ENCODE measurements around the gene SNX8. TPM values are rescaled to one million over a fixed set of nuclear protein-coding genes. Genes with fewer than 3 reads are reported as not detected.

SNX8 gene
- total RNA-seq, 1 experiment from 2014 or later, result 139 TPM

DNA sequence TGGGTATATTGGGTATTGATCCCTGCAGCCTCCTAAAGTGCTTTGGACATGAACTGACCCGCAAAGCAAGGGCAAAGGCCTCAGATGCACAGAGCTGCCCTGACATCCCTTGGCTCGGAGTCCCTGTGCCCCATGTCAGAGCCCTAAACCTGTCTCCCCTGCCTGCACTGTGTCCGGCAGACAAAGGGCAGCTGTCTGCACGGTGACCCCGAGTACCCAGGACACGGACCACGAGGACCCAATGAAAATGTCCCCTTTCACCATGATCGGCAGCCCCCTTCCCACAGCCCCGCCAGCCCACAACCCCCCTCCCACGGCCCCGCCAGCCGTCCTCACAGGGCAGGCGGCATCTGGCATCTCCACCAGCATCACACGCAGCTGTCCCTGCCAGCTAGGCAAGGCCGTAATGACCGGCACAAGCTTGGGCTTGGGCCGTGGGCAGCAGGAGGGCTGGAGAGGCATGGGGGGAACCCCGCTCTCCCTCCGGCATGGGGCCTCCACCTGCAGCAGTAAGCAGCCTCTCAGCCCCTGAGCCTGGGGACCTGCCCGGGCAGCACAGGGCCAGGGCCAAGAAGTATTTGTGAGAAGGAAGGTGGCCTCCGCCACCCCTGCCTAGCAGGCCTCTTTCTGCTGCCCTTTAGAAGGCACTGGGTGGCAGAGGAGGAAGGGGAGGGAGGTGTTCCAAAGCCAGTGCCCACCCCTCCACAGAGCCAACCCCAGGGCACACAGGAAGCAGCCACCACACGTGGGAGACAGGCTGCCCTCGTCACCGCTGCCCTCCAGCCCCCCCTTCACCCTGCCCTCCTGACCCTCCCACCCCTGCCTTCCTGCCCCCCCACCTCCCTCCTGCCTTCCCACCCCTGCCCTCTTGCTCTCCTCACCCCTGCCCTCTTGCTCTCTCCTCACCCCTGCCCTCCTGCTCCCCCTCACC, 62.1 kb downstream of the SNX8 start:
- no peak overlapping the region for H3K27ac ChIP-seq (ENCODE audit: low read length)
- peaks cover 5% of the 10 kb centered on the region for H3K4me1 ChIP-seq (ENCODE audit: control insufficient read depth, insufficient read depth, low read length)
- no peaks in the 10 kb centered on the region for H3K9me3 ChIP-seq (ENCODE audit: control insufficient read depth, insufficient read depth, low read depth, low read length)
- ATAC-seq, result peak; percentile 39
- no peak for DNase-seq (ENCODE audit: low read depth, low spot score)
- intact Hi-C loops (cut with micrococcal nuclease; ENCODE audit: unreplicated experiment), result no loop called here
- H3K27me3 ChIP-seq (ENCODE audit: control insufficient read depth, insufficient read depth, low read length), result no peaks in the 10 kb centered on the region
- TF ChIP-seq POLR2AphosphoS5 (IDR thresholded peaks at IDR 0.05; ENCODE audit: low read depth, low read length) (no peak), SIN3A (IDR thresholded peaks at IDR 0.05; ENCODE audit: borderline replicate concordance, insufficient read depth, low read depth, low read length) (no peak), REST (IDR thresholded peaks at IDR 0.05; ENCODE audit: insufficient read depth in 1 of 2, low read depth in 2 of 2, low read length in 1 of 2) (no peak), TCF7L2 (IDR thresholded peaks at IDR 0.05; ENCODE audit: low read depth, low read length) (no peak), CTCF (IDR thresholded peaks at IDR 0.05) (no peak)
- H3K4me3 ChIP-seq (ENCODE audit: low read depth in 2 of 2, low read length in 2 of 2), result no peak overlapping the region
- in situ Hi-C loops (cut with HindIII; ENCODE audit: low pct_unique_long_range_greater_than_20kb, low sequenced_read_pairs), result no loop called here
- ChIA-PET POLR2A (interaction anchor here (0.6 kb wide), 2 partner anchors 29 to 70 kb away, joined by 3 read pairs; no protein-coding TSS in a partner anchor), CTCF (no interaction called here)
- no TSS peak for BruUV-seq (replicated peaks)
- no peaks in the 10 kb centered on the region; the same call in 1 of the 2 replicates for H3K36me3 ChIP-seq (ENCODE audit: control insufficient read depth, insufficient read depth, low read length)

- no TSS peak for BruUV-seq (replicated peaks)
- Histone ChIP-seq H3K4me1 (ENCODE audit: control insufficient read depth, insufficient read depth, low read length) (peaks cover 5% of the 10 kb centered on the region), H3K27me3 (ENCODE audit: control insufficient read depth, insufficient read depth, low read length) (no peaks in the 10 kb centered on the region), H3K36me3 (ENCODE audit: control insufficient read depth, insufficient read depth, low read length) (no peaks in the 10 kb centered on the region; the same call in 1 of the 2 replicates), H3K9me3 (ENCODE audit: control insufficient read depth, insufficient read depth, low read depth, low read length) (no peaks in the 10 kb centered on the region), H3K27ac (ENCODE audit: low read length) (no peak overlapping the region), H3K4me3 (ENCODE audit: low read depth in 2 of 2, low read length in 2 of 2) (no peak overlapping the region)
- CTCF ChIA-PET, result no interaction called here
- no peak for ATAC-seq
- in situ Hi-C loops (cut with HindIII; ENCODE audit: low pct_unique_long_range_greater_than_20kb, low sequenced_read_pairs), result no loop called here
- TF ChIP-seq POLR2AphosphoS5 (IDR thresholded peaks at IDR 0.05; ENCODE audit: low read depth, low read length) (no peak), SIN3A (IDR thresholded peaks at IDR 0.05; ENCODE audit: borderline replicate concordance, insufficient read depth, low read depth, low read length) (no peak), CTCF (IDR thresholded peaks at IDR 0.05) (no peak), REST (IDR thresholded peaks at IDR 0.05; ENCODE audit: insufficient read depth in 1 of 2, low read depth in 2 of 2, low read length in 1 of 2) (no peak), TCF7L2 (IDR thresholded peaks at IDR 0.05; ENCODE audit: low read depth, low read length) (no peak)
- DNase-seq (ENCODE audit: low read depth, low spot score), result no peak
- POLR2A ChIA-PET, result no interaction called here
- intact Hi-C loops (cut with micrococcal nuclease; ENCODE audit: unreplicated experiment), result no loop called here
Measured at GRCh38 chr7:2251381-2251780, 62.9 kb downstream of the SNX8 start.
